ENCODE data around the gene SCN2A.
A peak's percentile ranks its signal among the peaks of the same experiment; 100 is the strongest.
"Not testable (repeated sequence)": the region's sequence is repeated elsewhere in the genome, so short reads cannot be mapped to it uniquely, and the experiment has no call there.

The SCN2A gene

GRCh38 chr2:165311949-165312348 is 72.7 kb downstream of the SCN2A start:
- Histone ChIP-seq H3K9me3 (no peaks in the 10 kb centered on the region), H3K36me3 (no peaks in the 10 kb centered on the region), H3K27ac (no peak overlapping the region), H3K9ac (no peak overlapping the region), H3K4me2 (no peak overlapping the region), H3K27me3 (no peaks in the 10 kb centered on the region), H4K20me1 (no peaks in the 10 kb centered on the region), H3K4me3 (no peak overlapping the region), H3K4me1 (peaks cover 9% of the 10 kb centered on the region)
- TF ChIP-seq Cebpa-rat (IDR thresholded peaks at IDR 0.05), result no peak

DNA sequence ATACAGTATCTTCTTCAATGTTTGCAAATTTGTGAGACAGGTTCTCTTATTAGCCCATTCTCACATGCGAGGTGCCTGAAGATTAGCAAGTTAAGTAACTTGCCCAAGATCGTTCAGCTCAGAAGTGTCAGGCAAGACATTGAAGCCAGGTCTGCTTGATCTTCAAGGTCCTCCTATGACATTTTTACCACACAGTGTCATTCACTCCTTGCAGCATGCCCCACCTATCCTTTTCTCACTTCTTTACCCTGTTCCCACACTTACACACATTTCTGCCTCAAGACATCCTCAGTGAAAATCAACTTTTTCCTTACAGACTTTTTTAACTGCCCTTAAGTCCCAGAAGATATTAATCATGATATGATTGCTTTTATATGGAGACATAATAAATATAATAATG is 73.8 kb downstream of the SCN2A start:
- no peaks in the 10 kb centered on the region for H3K9me3 ChIP-seq
- no peak overlapping the region for H3K4me3 ChIP-seq
- H3K36me3 ChIP-seq, result no peaks in the 10 kb centered on the region
- peaks cover 9% of the 10 kb centered on the region for H3K4me1 ChIP-seq
- no peaks in the 10 kb centered on the region for H4K20me1 ChIP-seq
- TF ChIP-seq Cebpa-rat (IDR thresholded peaks at IDR 0.05), result no peak
- no peaks in the 10 kb centered on the region for H3K27me3 ChIP-seq
- no peak overlapping the region for H3K9ac ChIP-seq
- H3K27ac ChIP-seq, result no peak overlapping the region
- H3K4me2 ChIP-seq, result no peak overlapping the region

DNA sequence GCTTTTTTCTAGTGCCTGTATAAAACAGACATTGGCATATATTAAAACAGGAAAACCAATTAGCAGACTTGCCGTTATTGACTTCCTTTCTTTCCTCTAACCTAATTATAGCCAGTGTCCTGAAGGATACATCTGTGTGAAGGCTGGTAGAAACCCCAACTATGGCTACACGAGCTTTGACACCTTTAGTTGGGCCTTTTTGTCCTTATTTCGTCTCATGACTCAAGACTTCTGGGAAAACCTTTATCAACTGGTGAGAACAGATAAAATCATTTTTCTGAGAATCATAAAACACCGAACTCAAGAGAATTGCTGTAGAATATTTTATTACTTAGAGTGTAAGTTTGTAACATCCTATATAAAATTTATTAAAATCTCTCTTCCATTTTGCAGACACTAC is 74.3 kb downstream of the SCN2A start:
- Histone ChIP-seq H4K20me1 (no peaks in the 10 kb centered on the region), H3K4me1 (peaks cover 9% of the 10 kb centered on the region), H3K27me3 (no peaks in the 10 kb centered on the region), H3K27ac (no peak overlapping the region), H3K9me3 (no peaks in the 10 kb centered on the region), H3K9ac (no peak overlapping the region), H3K4me2 (0 out of 2 replicates have a peak overlapping the region, but pooled peaks have one; percentile 8), H3K36me3 (no peaks in the 10 kb centered on the region), H3K4me3 (no peak overlapping the region)
- TF ChIP-seq Cebpa-rat (IDR thresholded peaks at IDR 0.05), result no peak

- H3K4me3 ChIP-seq, result no peak overlapping the region
- no peaks in the 10 kb centered on the region for H3K36me3 ChIP-seq
- H3K4me2 ChIP-seq, result no peak overlapping the region
- no peak for TF ChIP-seq Cebpa-rat (IDR thresholded peaks at IDR 0.05)
- no peaks in the 10 kb centered on the region for H4K20me1 ChIP-seq
- no peaks in the 10 kb centered on the region for H3K27me3 ChIP-seq
- no peak overlapping the region for H3K9ac ChIP-seq
- H3K27ac ChIP-seq, result no peak overlapping the region
- no peaks in the 10 kb centered on the region for H3K9me3 ChIP-seq
- no peaks in the 10 kb centered on the region for H3K4me1 ChIP-seq
These were observed 89.1 kb downstream of the SCN2A start for GRCh38 chr2:165328272-165328671.

GRCh38 chr2:165344276-165344675 is 105.1 kb downstream of the SCN2A start:
- not testable (repeated sequence) for H3K4me2 ChIP-seq, H4K20me1 ChIP-seq, H3K9ac ChIP-seq, H3K27ac ChIP-seq, H3K9me3 ChIP-seq, H3K4me3 ChIP-seq, H3K27me3 ChIP-seq, H3K36me3 ChIP-seq, H3K4me1 ChIP-seq

GRCh38 chr2:165348441-165348840 is 109.2 kb downstream of the SCN2A start:
- no peaks in the 10 kb centered on the region for H4K20me1 ChIP-seq
- no peaks in the 10 kb centered on the region for H3K27me3 ChIP-seq
- H3K36me3 ChIP-seq, result no peaks in the 10 kb centered on the region
- no peak overlapping the region for H3K4me2 ChIP-seq
- H3K4me3 ChIP-seq, result no peak overlapping the region
- H3K9ac ChIP-seq, result no peak overlapping the region
- H3K4me1 ChIP-seq, result no peaks in the 10 kb centered on the region
- TF ChIP-seq Cebpa-rat (IDR thresholded peaks at IDR 0.05), result no peak
- no peaks in the 10 kb centered on the region for H3K9me3 ChIP-seq
- H3K27ac ChIP-seq, result no peak overlapping the region

DNA sequence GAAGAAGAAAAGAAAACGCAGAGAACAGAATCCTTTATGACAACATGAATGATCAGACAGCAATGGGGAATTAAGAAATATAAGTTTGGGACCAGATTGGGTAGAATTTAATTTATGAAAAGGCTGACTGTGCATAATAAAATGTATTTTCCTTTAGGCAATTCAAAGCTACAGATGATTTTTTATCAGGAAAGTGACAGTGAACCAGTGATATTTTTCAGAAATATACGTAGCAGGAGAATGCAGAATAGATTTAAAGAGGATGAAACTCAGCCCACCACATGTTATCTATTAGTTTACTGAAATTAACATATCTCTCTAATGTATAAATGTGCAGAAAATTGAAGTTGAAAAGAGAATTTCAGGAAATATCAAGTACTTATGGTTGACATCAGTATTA is 110.0 kb downstream of the SCN2A start:
- Histone ChIP-seq H3K9me3 (no peaks in the 10 kb centered on the region), H3K4me3 (no peak overlapping the region), H4K20me1 (no peaks in the 10 kb centered on the region), H3K4me2 (no peak overlapping the region), H3K9ac (no peak overlapping the region), H3K27me3 (no peaks in the 10 kb centered on the region), H3K27ac (no peak overlapping the region), H3K4me1 (no peaks in the 10 kb centered on the region), H3K36me3 (no peaks in the 10 kb centered on the region)
- no peak for TF ChIP-seq Cebpa-rat (IDR thresholded peaks at IDR 0.05)

DNA sequence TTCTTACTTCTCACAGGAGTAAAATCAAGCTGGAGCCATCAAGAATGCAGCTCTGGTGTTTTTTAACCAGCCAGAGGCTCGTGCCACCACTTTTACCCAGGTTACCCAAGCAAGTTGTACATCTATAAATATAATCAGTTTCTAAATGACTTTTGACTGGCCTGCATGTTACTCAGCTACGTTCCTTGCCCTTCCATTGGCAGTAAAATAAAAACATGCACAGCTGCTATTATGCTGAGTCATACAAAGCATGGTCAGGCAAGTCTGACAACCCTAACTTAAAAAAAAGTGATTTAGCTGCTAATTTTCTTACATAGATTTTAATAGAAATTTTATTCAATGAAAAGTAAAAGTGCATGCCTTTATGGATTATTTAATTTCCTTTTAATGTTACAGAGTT is 118.5 kb downstream of the SCN2A start:
- H3K9ac ChIP-seq, result no peak overlapping the region
- H3K4me1 ChIP-seq, result no peaks in the 10 kb centered on the region
- H3K36me3 ChIP-seq, result no peaks in the 10 kb centered on the region
- no peaks in the 10 kb centered on the region for H4K20me1 ChIP-seq
- no peak for TF ChIP-seq Cebpa-rat (IDR thresholded peaks at IDR 0.05)
- H3K9me3 ChIP-seq, result no peaks in the 10 kb centered on the region
- H3K27ac ChIP-seq, result no peak overlapping the region
- no peak overlapping the region for H3K4me3 ChIP-seq
- H3K4me2 ChIP-seq, result no peak overlapping the region
- no peaks in the 10 kb centered on the region for H3K27me3 ChIP-seq

GRCh38 chr2:165361514-165361913 is 122.3 kb downstream of the SCN2A start:
- no peak for TF ChIP-seq Cebpa-rat (IDR thresholded peaks at IDR 0.05)
- no peak overlapping the region for H3K27ac ChIP-seq
- no peaks in the 10 kb centered on the region for H3K36me3 ChIP-seq
- H3K9me3 ChIP-seq, result no peaks in the 10 kb centered on the region
- no peaks in the 10 kb centered on the region for H3K27me3 ChIP-seq
- no peaks in the 10 kb centered on the region for H4K20me1 ChIP-seq
- no peak overlapping the region for H3K9ac ChIP-seq
- H3K4me2 ChIP-seq, result no peak overlapping the region
- no peaks in the 10 kb centered on the region for H3K4me1 ChIP-seq
- no peak overlapping the region for H3K4me3 ChIP-seq

- no peaks in the 10 kb centered on the region for H3K36me3 ChIP-seq
- H3K9ac ChIP-seq, result no peak overlapping the region
- H3K27ac ChIP-seq, result no peak overlapping the region
- no peak overlapping the region for H3K4me2 ChIP-seq
- no peak overlapping the region for H3K4me3 ChIP-seq
- no peaks in the 10 kb centered on the region for H3K27me3 ChIP-seq
- no peaks in the 10 kb centered on the region for H3K9me3 ChIP-seq
- H4K20me1 ChIP-seq, result no peaks in the 10 kb centered on the region
- TF ChIP-seq Cebpa-rat (IDR thresholded peaks at IDR 0.05), result no peak
- H3K4me1 ChIP-seq, result peaks cover 14% of the 10 kb centered on the region
These were observed 130.1 kb downstream of the SCN2A start for GRCh38 chr2:165369131-165369897.

- H4K20me1 ChIP-seq, result no peaks in the 10 kb centered on the region
- H3K4me1 ChIP-seq, result peaks cover 18% of the 10 kb centered on the region
- no peaks in the 10 kb centered on the region for H3K36me3 ChIP-seq
- no peak overlapping the region for H3K4me3 ChIP-seq
- no peak for TF ChIP-seq Cebpa-rat (IDR thresholded peaks at IDR 0.05)
- no peak overlapping the region for H3K9ac ChIP-seq
- H3K4me2 ChIP-seq, result no peak overlapping the region
- H3K27ac ChIP-seq, result no peak overlapping the region
- H3K9me3 ChIP-seq, result no peaks in the 10 kb centered on the region
- no peaks in the 10 kb centered on the region for H3K27me3 ChIP-seq
These were observed 130.7 kb downstream of the SCN2A start for GRCh38 chr2:165369898-165370296.
